Loucy (cell line): ENCODE measurements around the gene RAC2.

ENCODE experiments used
- EZH2phosphoT487 ChIP-seq: fragments of 200-600 bp; IDR thresholded peaks from 2 replicates; pipeline ENCODE4 v1.6.1; 2018; ENCODE audit warnings: antibody characterized with exemption, mild to moderate bottlenecking, moderate library complexity, borderline replicate concordance
- TF ChIP-seq, protein P1 (sequence below): fragments of 200-600 bp; sonication (generic); conservative IDR thresholded peaks from 2 replicates; pipeline ENCODE4 v1.5.1; 2014; ENCODE audit warnings: mild to moderate bottlenecking, antibody characterized with exemption, low read length

DNA sequence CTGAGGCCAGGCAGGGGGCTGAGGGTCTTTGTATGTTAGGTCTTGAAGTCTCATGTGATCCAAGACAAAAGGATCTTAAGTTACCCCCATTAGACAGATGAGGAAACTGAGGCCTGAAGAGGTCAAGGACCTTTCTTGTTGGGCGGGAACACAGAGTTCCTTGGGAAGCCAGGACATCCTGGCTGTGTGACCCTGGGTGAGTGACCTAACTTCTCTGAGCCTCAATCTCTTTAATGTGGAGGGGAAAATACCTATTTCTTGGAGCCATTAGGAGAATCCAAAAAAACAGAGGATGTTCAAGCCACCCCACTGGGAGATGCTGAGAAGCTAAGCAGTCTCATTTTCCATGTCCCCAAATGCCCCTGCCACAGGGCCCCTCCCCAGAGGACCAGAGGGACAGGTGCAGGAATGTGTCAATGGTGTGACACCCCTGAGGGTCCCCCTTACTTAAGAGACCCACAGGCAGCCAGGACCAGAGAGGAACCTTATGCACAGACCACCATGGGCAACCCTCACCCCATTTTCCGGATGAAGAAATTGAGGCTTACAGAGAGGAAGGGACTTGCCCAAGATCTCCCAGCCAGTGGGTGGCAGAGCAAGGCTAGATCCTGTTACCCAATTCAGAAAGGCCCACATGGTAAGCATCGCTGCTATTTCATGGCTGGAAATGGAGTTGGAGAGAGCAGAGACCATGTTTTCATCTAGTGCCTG lies 8.0 kb downstream of the RAC2 start:
- TF ChIP-seq, protein P1, sequence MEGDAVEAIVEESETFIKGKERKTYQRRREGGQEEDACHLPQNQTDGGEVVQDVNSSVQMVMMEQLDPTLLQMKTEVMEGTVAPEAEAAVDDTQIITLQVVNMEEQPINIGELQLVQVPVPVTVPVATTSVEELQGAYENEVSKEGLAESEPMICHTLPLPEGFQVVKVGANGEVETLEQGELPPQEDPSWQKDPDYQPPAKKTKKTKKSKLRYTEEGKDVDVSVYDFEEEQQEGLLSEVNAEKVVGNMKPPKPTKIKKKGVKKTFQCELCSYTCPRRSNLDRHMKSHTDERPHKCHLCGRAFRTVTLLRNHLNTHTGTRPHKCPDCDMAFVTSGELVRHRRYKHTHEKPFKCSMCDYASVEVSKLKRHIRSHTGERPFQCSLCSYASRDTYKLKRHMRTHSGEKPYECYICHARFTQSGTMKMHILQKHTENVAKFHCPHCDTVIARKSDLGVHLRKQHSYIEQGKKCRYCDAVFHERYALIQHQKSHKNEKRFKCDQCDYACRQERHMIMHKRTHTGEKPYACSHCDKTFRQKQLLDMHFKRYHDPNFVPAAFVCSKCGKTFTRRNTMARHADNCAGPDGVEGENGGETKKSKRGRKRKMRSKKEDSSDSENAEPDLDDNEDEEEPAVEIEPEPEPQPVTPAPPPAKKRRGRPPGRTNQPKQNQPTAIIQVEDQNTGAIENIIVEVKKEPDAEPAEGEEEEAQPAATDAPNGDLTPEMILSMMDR, result no peak
- no peak for TF ChIP-seq EZH2phosphoT487
